HG02943 (cell line): Measurements from ENCODE around the gene GRIP1.

Experiments
- ATAC-seq: cut with Tn5 transposase; IDR thresholded peaks from one replicate; pipeline ENCODE4 v1.9.1; 2021; ENCODE audit warnings: mild to moderate bottlenecking, low read depth, moderate library complexity; ENCODE audit not compliant: unreplicated experiment

Gene GRIP1

DNA sequence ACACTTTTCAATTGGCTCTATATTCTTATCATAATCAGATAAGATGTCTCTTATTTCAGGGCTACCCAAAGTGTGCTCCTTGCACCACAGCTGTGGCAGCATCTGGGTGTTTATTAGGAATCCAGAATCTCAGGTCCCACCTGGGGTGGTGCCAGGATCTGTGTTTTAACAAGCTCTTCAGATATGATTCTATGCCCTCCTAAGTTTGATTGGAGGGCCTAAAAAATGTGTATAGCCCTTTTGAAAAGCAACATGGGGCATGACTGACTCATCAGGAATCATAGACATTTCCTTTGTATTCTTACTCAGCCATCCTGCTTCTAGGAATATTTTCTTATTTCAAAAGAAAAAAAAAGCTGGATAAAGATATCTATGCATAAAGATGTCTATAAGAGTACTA, 273.5 kb downstream of the GRIP1 start:
- no peak for ATAC-seq

DNA sequence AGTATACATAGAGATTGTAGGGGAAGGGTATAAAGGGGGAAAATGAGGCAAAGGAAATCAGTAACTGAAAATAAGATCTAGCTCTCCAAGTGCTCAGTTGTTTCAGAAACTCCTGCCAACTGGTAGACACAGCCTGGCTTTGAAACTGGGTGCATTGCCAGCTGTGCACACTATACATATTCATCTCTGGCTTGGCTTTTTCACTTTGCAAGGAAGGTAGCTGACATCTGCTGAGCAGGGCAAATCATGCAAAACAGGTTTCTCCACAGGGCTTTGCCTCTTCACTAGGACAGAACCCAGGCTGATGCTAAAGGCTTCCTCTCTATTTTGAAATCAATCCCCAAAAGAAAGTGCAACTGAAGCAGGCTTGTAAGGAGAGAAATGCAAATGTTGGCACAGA, 275.1 kb downstream of the GRIP1 start:
- ATAC-seq, result peak; percentile 68

DNA sequence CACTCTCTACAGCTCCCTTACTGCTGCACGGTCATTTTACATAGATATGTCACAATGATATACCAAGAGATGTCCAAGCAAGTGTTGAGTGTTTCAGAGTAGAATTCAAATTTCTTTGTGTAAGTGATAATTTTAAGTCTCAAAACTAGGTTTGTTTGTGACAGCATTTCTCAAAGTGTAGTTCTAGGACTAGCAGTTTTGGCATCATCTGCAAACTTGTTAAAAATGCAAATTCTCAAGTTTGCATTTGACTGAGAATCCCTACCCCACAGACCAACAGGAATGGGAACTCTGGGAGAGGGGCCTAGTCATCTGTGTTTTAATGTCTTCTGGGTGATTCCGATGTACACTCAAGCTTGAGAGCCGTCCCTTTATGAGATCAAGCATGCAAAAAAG, 279.0 kb downstream of the GRIP1 start:
- no peak for ATAC-seq

DNA sequence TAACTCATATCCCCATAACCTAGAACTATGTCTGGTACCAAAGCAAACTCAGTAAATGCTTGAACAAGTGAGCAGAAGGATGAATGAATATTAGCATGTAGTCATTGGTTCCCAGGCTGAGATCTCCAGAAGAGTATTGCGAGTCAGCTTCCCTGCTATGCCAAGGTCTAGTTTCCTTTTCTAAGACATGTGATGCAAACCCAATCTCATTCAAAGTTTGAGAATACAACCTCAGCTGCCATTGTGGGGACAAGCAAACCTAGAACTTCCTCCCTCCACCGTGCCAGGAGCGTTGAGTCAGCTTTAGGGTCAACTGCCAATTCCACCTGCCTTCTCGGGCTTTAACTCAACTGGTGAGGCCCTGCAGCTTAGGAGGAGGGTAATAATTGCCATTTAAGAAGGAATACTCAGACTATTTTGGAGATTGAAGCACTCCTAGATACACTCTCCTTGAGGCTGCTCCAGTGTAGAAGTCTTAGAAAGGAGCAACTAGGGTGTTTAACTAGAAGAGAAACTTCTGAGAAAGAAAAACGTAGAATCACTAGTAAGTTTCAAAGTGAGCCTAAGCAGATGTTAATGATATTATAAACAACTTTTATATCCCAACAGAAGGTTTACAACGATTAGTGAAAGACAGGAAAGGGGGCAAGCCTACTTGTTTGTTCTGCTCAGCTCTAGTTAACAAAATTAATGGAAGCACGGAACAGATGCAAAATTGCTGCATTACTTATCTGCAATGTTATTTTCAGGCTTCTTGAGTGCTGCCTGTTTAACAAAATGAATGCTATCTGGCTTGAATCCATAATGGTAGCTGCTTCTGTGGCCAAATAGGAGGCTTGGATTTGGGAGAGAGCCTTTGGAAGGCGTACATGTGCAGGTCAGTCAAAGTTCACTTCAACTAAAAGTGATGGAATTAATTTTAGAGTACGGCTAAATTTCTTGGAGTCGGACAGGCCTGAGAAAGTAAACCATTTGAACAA, 279.7 kb downstream of the GRIP1 start:
- no peak for ATAC-seq

DNA sequence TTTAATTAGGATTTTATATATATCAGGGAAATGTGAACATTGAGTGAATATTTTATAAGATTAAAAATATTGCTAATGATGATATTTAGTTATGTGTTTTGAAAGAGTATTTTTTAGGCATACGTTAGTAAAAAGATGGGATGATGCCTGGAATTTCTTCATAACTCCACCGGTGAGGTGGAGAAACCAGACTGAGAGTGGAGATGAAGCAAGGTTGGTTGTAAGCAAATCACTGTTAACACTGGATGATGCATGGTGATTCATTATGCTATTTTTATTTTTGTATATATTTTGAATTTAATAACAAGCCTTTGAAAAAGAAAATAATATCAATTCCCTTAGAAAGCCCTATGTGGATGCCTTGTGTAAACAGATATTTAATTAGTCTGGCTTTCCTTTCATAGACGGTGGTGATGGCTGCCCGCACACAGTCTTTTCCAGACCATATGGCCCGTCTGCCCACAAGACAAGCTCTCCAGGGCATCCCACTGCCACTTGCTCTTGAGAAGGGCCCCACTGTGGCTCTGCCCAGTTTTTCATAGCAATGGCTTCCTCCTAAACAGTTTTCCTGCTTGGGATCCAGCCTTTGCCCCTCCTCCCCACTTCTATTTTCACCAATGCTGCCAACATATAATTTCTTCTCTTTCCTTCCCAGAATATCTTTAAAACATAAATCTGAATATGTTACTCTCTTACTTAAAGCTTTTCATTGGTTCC, 281.1 kb downstream of the GRIP1 start:
- ATAC-seq, result no peak

DNA sequence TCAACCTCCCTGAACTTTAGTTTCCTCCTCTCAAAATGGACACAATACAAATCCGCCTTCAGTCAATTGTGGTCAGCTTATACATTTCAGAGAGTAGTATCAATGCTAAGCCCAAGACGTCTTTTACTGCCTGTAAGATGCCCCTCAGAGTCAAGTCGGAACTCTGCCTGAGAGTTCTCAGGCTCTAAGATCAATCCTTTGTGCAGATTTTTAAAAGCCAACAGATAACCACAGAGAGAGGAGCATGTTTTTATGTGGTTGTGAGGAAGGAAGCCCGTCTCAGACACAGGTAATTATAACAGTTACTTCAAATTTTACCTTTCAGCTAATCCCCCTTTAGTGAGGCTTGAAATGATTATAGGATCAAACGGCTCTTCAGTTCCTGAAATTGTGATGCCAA, 285.0 kb downstream of the GRIP1 start:
- ATAC-seq, result no peak

DNA sequence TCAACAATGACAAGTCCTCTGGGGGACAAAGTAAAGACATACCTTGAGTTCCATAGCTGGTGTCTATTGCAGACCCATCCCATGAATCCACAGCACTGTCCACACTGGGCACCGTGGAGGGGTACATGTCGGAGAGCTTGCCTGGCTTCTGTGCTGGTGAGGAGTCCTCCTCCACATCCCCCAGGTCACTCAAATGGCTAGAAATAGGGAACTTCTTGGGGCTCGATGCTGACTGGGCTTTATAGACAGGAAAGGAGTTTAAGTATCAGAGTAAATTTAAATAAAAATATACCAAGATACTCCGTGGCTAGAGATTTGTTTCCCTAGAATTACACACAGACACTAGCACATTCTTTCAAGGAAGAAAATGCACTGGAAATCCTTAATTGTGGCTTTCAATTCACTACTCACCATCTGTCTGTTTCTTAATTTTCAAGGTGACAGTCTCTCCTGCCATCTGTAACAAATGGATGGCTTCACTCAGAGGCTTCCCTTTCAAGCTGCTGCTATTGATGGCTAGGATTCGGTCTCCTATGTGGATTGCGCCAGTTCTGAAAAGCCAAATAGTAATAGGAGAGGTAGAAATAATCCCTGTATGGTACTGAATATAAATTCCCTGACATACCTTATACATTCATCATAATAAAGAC, 286.5 kb downstream of the GRIP1 start:
- no peak for ATAC-seq

DNA sequence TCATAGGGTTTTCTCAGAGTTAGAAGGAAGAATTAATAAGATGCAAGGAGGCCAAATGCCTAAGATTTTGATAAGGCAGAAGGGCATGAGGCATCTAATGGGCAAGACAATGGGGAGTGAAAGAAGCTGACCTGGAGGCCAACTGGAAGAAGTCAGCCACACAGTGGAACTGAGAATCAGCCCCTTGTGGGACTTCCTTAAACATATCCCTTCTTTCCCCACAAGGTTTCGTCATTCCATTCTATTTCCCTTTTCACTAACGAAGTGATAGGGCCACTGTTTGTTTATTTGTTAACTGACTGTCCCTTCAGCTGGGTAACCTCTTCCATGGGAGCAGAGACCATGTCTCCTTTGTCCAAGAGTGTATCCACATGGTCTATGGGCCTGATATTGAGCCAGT, 290.4 kb downstream of the GRIP1 start:
- no peak for ATAC-seq

DNA sequence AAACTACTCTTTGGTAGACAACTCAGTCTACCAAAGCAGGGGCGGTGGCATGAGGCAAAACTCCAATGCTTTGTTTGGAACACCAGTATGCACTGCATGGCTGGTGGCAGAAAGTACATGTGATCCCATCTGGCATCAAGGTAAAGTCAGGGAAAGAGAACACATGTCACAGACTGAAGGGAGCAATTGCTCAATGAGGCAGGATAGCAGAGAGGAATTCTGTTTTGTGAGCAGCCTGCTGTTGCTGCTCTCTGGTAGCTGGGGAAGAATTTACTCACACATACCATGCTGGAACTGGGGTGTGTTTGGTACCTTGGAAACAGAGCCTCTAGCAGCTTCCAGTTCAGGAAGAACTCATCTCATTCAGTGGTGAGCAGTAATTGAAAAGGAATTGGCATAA, 291.8 kb downstream of the GRIP1 start:
- ATAC-seq, result no peak

DNA sequence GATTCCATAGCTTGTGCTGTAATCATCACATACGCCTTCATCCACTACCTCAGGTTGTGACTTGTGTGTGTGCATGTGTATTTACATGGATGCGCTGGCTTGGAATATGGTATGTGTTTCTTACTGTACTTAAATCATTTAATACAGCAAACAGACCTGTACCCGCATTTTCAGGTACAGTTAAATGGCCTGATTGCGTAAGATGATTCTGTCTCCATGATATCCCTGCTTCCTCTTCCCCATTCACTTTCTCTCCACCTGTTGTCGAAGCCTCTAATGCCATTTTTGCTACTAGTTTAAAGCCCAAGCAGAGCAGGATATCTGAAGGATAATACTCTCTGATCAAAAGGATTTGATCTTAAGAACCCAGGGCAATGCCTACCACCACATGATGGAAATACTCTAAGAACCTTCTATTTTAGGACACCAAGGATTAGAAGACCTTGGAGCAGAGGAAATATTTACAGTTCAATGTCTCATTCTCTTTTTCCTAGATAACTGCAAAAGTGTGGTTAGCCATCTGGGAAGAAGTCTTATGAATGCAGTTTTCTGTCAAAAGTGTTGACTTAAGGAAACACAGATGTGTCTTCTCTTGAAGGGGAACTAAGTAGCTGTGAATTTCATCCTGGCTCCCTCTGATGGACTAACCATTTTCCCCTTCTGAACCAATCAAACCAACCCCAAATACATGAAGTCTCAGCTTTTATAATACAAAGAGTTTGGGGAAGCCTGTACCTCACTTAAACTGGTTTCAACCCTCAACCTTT, 297.9 kb downstream of the GRIP1 start:
- no peak for ATAC-seq

DNA sequence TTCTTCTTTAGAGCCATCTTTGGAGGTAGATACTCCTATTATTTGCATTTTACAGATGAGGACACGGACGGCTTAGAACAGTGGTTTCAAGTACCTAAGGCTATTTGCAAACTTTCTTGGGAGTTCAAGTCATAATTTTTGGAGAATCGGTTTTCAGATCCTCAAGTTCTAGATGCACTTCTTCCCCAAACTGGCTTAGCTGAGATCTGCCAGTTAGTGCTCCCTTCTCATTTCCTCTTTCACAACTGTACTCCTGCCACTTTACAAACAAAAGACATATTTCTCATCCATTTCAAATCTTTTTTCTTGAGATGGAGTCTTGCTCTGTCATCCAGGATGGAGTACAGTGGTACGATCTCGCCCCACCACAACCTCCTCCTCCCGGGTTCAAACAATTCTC, 299.3 kb downstream of the GRIP1 start:
- no peak for ATAC-seq

DNA sequence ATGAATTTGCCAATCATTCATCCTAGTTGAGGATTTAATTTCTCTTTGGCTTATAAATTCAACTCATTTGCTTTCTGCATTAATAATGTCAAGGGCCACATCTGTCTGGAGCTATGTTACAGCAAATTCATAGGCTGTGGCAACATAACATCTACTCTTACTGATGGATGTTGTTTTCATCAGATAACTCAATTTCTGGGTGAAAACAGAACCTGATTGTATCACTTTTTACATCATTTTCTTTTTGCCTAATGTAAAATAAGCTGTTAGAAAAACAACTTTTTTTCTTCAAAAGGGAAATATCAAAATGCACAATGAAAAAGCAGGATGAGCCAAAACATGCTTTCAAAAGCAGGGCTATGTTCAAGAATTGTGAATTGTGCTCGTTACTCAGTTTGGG, 303.3 kb downstream of the GRIP1 start:
- no peak for ATAC-seq

DNA sequence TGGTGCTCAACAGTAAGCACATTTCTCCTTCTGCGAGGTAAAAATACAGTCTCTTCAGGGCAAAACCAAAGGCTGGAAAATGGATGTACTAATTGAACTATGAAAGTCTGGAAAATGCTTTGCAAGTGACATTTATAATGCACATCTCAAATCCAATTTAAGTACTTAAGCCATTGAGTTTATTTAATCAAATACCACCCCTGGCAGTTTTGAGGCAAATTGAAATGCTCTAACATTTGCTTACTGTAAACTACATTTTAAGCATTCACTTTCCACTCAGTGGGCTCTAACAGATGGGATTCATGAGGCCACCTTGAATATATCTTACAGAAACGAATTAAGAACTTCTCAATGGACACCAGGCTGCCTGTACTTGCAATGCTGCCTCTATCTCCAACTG, 306.9 kb downstream of the GRIP1 start:
- ATAC-seq, result no peak

DNA sequence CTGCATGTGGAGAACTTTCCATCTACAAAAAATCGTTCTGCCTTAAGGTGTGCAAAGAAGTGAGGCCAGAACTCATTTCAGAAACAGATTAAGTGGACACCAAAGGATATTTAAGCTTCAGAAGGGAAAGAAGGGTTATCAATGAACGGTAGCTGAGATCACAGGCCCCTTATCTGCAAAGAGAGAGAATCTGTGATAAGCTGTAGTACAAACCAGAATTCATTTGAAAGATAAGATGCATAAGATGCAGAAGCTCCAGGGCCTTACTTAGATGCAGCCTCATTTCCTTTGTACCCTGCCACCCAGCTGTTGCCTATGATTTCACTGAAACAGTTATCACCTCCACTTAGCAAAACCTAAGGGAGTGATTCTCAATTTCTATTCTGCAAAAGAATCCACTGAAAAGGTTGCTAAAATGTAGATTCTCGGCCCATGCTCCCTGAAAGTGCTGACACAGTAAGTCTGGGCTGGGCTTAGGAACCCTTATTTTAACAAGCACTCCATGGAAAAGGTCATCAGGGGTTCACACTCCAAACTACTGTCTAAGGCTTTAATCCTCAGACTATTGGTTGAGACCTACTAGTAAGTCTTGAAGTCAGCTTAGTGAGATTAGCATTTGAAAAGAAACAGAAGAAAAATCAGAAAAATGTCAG, 311.7 kb downstream of the GRIP1 start:
- ATAC-seq, result no peak

DNA sequence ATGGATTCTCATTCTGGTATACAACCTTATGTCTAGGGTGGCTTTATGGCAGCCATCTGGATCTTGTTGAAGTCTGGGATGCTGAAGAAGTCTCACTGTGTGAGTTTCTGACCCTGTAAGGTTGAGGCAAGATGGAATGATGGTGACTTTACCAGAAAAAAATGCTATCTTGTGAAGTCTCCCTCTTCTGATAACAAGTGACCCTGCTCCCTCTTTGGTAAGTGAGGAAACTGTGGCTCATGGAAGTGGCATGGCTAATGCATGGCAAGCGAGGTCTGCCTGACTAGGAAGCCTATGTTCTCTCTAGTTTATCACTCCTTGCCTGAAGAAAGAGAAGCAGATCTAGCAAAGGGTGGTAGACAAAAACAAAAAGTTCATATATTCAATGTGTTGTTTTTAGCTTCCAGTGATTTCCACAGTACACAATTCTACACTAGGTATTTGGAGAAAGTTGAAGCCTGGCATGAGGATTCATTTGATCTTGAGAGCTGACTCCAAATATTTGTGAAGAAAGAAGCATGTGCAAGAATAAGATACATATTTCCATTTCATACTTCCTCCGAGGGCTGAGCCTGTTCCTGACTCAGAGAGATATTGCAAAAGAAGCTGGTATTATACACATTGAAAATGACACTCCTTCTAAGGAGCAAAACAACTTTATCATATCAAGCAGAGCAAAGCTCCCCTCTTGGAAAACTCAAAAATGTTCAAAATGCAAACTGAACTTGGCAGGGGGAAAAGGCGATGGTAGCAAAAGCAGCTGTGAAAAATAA, 313.0 kb downstream of the GRIP1 start:
- no peak for ATAC-seq

DNA sequence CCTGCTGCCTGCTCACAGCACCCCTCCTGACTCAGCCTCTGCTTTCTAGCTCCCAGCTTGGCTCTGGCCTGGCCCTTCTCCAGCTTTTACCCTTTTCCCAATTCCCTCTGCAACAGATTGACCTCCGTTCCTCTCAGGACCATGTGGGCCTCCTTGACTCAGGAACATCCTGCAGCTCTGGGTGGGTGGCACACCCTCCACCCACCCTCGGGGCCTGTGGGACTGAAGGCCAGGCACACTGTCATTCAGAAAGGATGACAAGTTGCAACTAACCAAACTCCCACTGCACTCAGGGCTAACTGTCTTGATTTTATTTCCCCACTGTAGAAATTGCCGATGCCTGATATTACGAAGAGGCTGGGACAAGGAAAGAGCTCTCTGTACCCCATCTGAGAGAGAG, 317.2 kb downstream of the GRIP1 start:
- ATAC-seq, result no peak

DNA sequence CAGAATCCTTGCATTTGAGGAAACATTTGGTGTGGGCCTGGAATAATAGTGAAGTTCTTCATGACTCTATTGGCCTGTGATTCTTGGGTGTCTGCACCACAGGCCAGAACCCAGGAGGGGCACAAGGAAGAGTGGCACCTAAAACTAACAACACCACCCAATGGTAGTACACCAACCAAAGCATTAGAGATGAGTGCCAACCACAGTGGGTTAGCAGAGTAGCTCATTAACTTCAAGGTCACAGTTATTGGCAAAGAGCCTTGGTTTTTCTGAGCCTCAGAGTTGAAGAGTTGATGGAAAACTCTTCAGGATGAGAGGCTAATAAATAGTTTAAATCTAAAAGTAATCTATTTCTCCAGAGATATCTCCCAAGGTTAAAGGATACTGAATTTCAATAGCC, 319.6 kb downstream of the GRIP1 start:
- no peak for ATAC-seq

DNA sequence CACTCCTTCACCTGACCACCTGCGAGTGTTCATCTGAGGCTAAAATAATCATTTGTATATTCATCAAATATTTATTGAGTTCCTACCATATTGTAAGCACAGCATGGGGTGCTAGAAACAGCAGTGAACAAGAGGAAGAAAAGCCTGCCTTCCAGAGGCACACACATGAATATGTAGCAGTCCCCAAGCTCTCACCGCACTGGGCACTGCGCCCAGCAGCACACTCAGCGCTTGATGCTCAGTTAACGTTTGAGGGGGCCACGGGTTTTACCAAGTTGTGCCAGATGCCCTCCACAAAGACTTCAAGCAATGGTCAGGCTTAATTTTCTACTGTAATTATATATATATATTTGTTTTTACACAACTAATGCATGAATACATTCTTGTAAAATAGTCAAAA, 324.6 kb downstream of the GRIP1 start:
- ATAC-seq, result no peak

DNA sequence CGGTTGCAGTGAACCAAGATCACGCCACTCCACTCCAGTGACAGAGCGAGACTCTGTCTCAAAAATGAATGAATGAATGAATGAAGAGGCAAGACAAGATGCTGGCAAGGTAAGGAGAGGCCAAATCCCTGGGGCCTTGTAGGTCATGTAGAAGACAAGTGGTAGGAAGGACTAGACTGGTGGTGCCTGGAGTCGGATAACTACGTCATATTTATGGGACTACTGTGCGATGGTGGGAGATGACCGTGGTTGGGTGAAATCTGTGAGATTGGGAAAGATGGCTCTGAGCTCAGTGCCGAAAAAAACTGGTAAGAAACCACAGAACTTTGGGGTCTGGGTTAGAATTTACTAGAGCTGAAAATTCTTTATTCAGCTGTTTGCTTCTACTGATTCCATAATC, 326.0 kb downstream of the GRIP1 start:
- ATAC-seq, result no peak
